HCT116 (cell line): ENCODE data around the gene KRT26. TPM values are rescaled to one million over a fixed set of nuclear protein-coding genes. Genes with fewer than 3 reads are reported as not detected.

Experiments
- ATAC-seq: fragments of 200-7000 bp; cut with Tn5 transposase; 2 replicates; pipeline ENCODE4 v1.9.1; 2020; ENCODE audit warnings: mild to moderate bottlenecking, moderate library complexity
- BruUV-seq: library from RNA; stranded (reverse); fragments of 400-500 nt; replicated peaks from 2 replicates; lab custom pipeline; 2021; lab: Mats Ljungman, UMichigan
- CTCF ChIA-PET: fragments of 300-600 bp; sonication (Branson Sonifier 250); formaldehyde crosslinking; loops from one replicate; lab custom pipeline; 2021; ENCODE audit warnings: antibody characterized with exemption; lab: Charles Lee
- POLR2A ChIA-PET: fragments of 300-600, 350-600 bp; sonication (Branson Sonifier 250); formaldehyde crosslinking; loops from one replicate; lab custom pipeline; 2021; ENCODE audit warnings: antibody characterized with exemption; lab: Charles Lee
- RAD21 ChIA-PET, 2 experiments: fragments of 300-600 bp; sonication (Branson Sonifier 250); formaldehyde crosslinking; loops; one replicate each; lab custom pipeline; 2023; ENCODE audit warnings: low total read pairs in 2 of 2; ENCODE audit not compliant: uncharacterized antibody in 2 of 2, unreplicated experiment in 2 of 2, low non-redundant PET in 1 of 2; lab: Charles Lee
- DNase-seq: peaks from one replicate; pipeline ENCODE4 v3.0.0-alpha.2; 2010; ENCODE audit warnings: low read depth, low spot score
- H2AFZ ChIP-seq: fragments of 200-600 bp; shearing (Covaris generic), sonication (generic); 2 replicates; pipeline ENCODE4 v1.6.1; 2017; ENCODE audit warnings: low read depth, mixed run types, mixed read lengths, antibody characterized with exemption, low read length; ENCODE audit not compliant: poor library complexity, severe bottlenecking
- H3K27ac ChIP-seq: 2 replicates; pipeline ENCODE4 v1.5.1; 2012; ENCODE audit warnings: low read depth, low read length
- H3K27me3 ChIP-seq: fragments of 200-600 bp; sonication (generic); 2 replicates; pipeline ENCODE4 v1.6.1; 2016; ENCODE audit warnings: mixed run types, low read length, mixed read lengths; ENCODE audit not compliant: insufficient read depth
- H3K36me3 ChIP-seq, 2 experiments: fragments of 200-500 bp in 1 of 2; fragments of 200-600 bp in 1 of 2; sonication (Bioruptor generic) in 1 of 2; sonication (generic) in 1 of 2; 2 replicates each; pipeline versions ENCODE4 v1.5.1 to v1.6.1; 2014 to 2016; ENCODE audit warnings: low read length in 2 of 2, inconsistent platforms in 1 of 2, mixed read lengths in 1 of 2, mixed run types in 1 of 2; ENCODE audit not compliant: insufficient read depth in 2 of 2, control insufficient read depth in 1 of 2
- H3K4me1 ChIP-seq, 2 experiments: fragments of 200-600 bp in 1 of 2; sonication (generic) in 1 of 2; 2 replicates each; pipeline versions ENCODE4 v1.5.1 to v1.6.1; 2012 to 2017; ENCODE audit warnings: low read length in 2 of 2, inconsistent platforms in 1 of 2, mild to moderate bottlenecking in 1 of 2, mixed read lengths in 1 of 2, mixed run types in 1 of 2, moderate library complexity in 1 of 2; ENCODE audit not compliant: insufficient read depth in 2 of 2, control insufficient read depth in 1 of 2
- H3K4me2 ChIP-seq: fragments of 200-600 bp; sonication (generic); 2 replicates; pipeline ENCODE4 v1.6.1; 2017; ENCODE audit warnings: mixed run types, low read length, mixed read lengths
- H3K4me3 ChIP-seq, 2 experiments: fragments of 200-600 bp in 1 of 2; sonication (generic) in 1 of 2; replicated peaks in 1 of 2; 2 replicates each; pipeline ENCODE4 v1.5.1; 2011 to 2016; ENCODE audit warnings: low read length in 2 of 2, control low read depth in 1 of 2, low read depth in 1 of 2, mild to moderate bottlenecking in 1 of 2, mixed read lengths in 1 of 2, mixed run types in 1 of 2
- H3K79me2 ChIP-seq: fragments of 200-600 bp; sonication (generic); 2 replicates; pipeline ENCODE4 v1.6.1; 2017; ENCODE audit warnings: mild to moderate bottlenecking, mixed run types, low read length, moderate library complexity, mixed read lengths; ENCODE audit not compliant: insufficient read depth
- H3K9ac ChIP-seq: fragments of 200-600 bp; sonication (generic); 2 replicates; pipeline ENCODE4 v1.6.1; 2016; ENCODE audit warnings: low read length, mixed read lengths
- H3K9me2 ChIP-seq: fragments of 200-600 bp; sonication (generic), shearing (Covaris generic); 2 replicates; pipeline ENCODE4 v1.6.1; 2017; ENCODE audit warnings: mixed run types, mild to moderate bottlenecking, moderate library complexity; ENCODE audit not compliant: insufficient read depth
- H3K9me3 ChIP-seq, 2 experiments: fragments of 200-500 bp in 1 of 2; fragments of 200-600 bp in 1 of 2; sonication (Bioruptor generic) in 1 of 2; sonication (generic) in 1 of 2; 2 replicates each; pipeline ENCODE4 v1.6.1; 2014 to 2017; ENCODE audit warnings: low read length in 2 of 2, mixed read lengths in 2 of 2, inconsistent platforms in 1 of 2, low read depth in 1 of 2, mild to moderate bottlenecking in 1 of 2, mixed run types in 1 of 2, moderate library complexity in 1 of 2; ENCODE audit not compliant: control insufficient read depth in 1 of 2, insufficient read depth in 1 of 2
- H4K20me1 ChIP-seq: fragments of 200-600 bp; sonication (generic), shearing (Covaris generic); 2 replicates; pipeline ENCODE4 v1.6.1; 2017; ENCODE audit warnings: mixed run types, mild to moderate bottlenecking, moderate library complexity; ENCODE audit not compliant: insufficient read depth
- EGR1 ChIP-seq: IDR thresholded peaks from 2 replicates; pipeline ENCODE4 v1.6.1; 2012; ENCODE audit warnings: low read depth
- EZH2 ChIP-seq: fragments of 200-600 bp; sonication (generic); IDR thresholded peaks from 2 replicates; pipeline ENCODE4 v1.6.1; 2017; ENCODE audit warnings: antibody characterized with exemption, mixed run types
- FOSL1 ChIP-seq: IDR thresholded peaks from 2 replicates; pipeline ENCODE4 v1.6.1; 2012; ENCODE audit warnings: low read depth
- JUND ChIP-seq: IDR thresholded peaks from 2 replicates; pipeline ENCODE4 v1.6.1; 2012
- POLR2A ChIP-seq: IDR thresholded peaks from 2 replicates; pipeline ENCODE4 v1.7.0; 2011; ENCODE audit warnings: borderline replicate concordance; ENCODE audit not compliant: insufficient read depth, insufficient read length; ENCODE audit errors: extremely low read depth
- POLR2AphosphoS5 ChIP-seq: IDR thresholded peaks from 2 replicates; pipeline ENCODE4 v1.6.1; 2011; ENCODE audit warnings: mild to moderate bottlenecking, low read depth, low read length, moderate library complexity
- RAD21 ChIP-seq: IDR thresholded peaks from 2 replicates; pipeline ENCODE4 v1.6.1; 2012; ENCODE audit warnings: low read depth, mild to moderate bottlenecking
- REST ChIP-seq: IDR thresholded peaks from 2 replicates; pipeline ENCODE4 v1.6.1; 2012; ENCODE audit warnings: low read depth
- SIN3A ChIP-seq: IDR thresholded peaks from 2 replicates; pipeline ENCODE4 v1.6.1; 2012; ENCODE audit warnings: low read depth
- TCF7L2 ChIP-seq: IDR thresholded peaks from 2 replicates; pipeline ENCODE4 v1.7.0; 2011; ENCODE audit warnings: borderline replicate concordance, inconsistent platforms; ENCODE audit not compliant: insufficient read depth, insufficient read length; ENCODE audit errors: extremely low read depth
- YY1 ChIP-seq: IDR thresholded peaks from 2 replicates; pipeline ENCODE4 v1.6.1; 2011; ENCODE audit warnings: low read length, low read depth, moderate library complexity, mild to moderate bottlenecking; ENCODE audit not compliant: insufficient replicate concordance; ENCODE audit errors: extremely low read depth
- ZBTB33 ChIP-seq: IDR thresholded peaks from 2 replicates; pipeline ENCODE4 v1.6.1; 2011; ENCODE audit warnings: mild to moderate bottlenecking, low read length, moderate library complexity; ENCODE audit not compliant: insufficient replicate concordance; ENCODE audit errors: extremely low read depth
- intact Hi-C: fragments of 100-400 bp; cut with micrococcal nuclease; formaldehyde crosslinking; loops from 2 replicates; pipeline ENCODE4 v1.10.0; 2022
- total RNA-seq: library from RNA; stranded (reverse); gene quantifications from one replicate; pipeline ENCODE4 v1.2.1, GENCODE V29; 2021; ENCODE audit not compliant: unreplicated experiment
- TF ChIP-seq, protein P1 (sequence below): IDR thresholded peaks from 2 replicates; pipeline ENCODE4 v1.6.1; 2012
- TF ChIP-seq, protein P2 (sequence below): IDR thresholded peaks from 2 replicates; pipeline ENCODE4 v1.6.1; 2012

Gene KRT26
- total RNA-seq, 1 experiment from 2014 or later, result not detected

DNA sequence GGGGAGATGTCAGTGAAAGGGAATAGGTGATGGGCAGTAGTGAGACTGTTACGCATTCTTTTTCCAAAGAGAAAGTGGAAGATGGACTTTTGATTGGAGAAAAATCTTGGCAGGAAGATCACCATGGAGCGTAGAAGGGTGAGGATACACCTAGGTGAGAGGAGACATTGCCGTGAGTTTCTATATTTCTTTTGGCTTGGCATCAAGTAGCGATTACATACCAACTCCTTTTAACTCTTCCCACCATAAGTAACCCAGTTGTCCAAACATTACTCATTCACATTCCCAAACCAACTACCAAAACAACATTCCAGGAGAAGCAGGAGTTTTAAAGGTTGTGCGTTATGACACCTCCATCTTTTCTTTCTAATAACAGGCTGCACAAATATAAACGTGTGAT lies 38.5 kb upstream of the KRT26 start (continued):
- TF ChIP-seq REST (no peak), POLR2A (no peak), EZH2 (no peak)

GRCh38 chr17:40809721-40810421 lies 37.9 kb upstream of the KRT26 start:
- ChIA-PET RAD21 (no interaction called here), POLR2A (interaction anchor here (0.8 kb wide), 1 partner anchor 878 kb away, joined by 3 read pairs; the partner anchor contains the start of gene EIF1), CTCF (no interaction called here)
- ATAC-seq (peak; percentile 34; the same call in 1 of the 2 replicates), DNase-seq (no peak)
- intact Hi-C loops, result loop anchor here (10.0 kb wide), 1 partner anchor 595 kb away; no protein-coding TSS in a partner anchor
- no peak overlapping the region for H3K27ac ChIP-seq
- H3K9me3 ChIP-seq, result no peaks in the 10 kb centered on the region
- no peaks in the 10 kb centered on the region for H3K27me3 ChIP-seq
- H2AFZ ChIP-seq, result peak overlapping the region; percentile 98
- H3K79me2 ChIP-seq, result no peaks in the 10 kb centered on the region
- H3K4me3 ChIP-seq, result no peak overlapping the region
- H3K9me2 ChIP-seq, result peaks cover 5% of the 10 kb centered on the region; the same call in 1 of the 2 replicates
- no TSS peak for BruUV-seq
- H3K4me2 ChIP-seq, result peak overlapping the region; percentile 65
- H4K20me1 ChIP-seq, result no peaks in the 10 kb centered on the region
- H3K4me1 ChIP-seq, result peaks cover 13 to 29% of the 10 kb centered on the region in 2 experiments
- H3K36me3 ChIP-seq, result no peaks in the 10 kb centered on the region
- H3K9ac ChIP-seq, result no peak overlapping the region
- no peak for TF ChIP-seq TCF7L2
- TF ChIP-seq EGR1, result no peak
- TF ChIP-seq REST, result no peak
- TF ChIP-seq, protein P1, sequence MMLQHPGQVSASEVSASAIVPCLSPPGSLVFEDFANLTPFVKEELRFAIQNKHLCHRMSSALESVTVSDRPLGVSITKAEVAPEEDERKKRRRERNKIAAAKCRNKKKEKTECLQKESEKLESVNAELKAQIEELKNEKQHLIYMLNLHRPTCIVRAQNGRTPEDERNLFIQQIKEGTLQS, result no peak
- no peak for TF ChIP-seq SIN3A
- TF ChIP-seq YY1, result no peak
- TF ChIP-seq FOSL1, result no peak
- TF ChIP-seq JUND, result no peak
- no peak for TF ChIP-seq RAD21
- TF ChIP-seq, protein P2, sequence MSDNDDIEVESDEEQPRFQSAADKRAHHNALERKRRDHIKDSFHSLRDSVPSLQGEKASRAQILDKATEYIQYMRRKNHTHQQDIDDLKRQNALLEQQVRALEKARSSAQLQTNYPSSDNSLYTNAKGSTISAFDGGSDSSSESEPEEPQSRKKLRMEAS, result no peak
- no peak for TF ChIP-seq POLR2AphosphoS5
- TF ChIP-seq ZBTB33, result no peak
